ENCODE data around the gene CFAP161. TPM values are rescaled to one million over a fixed set of nuclear protein-coding genes. Genes with fewer than 3 reads are reported as not detected.

The CFAP161 gene
- total RNA-seq, 1 donor from 2014 or later: 0.36 TPM

GRCh38 chr15:81184188-81184587, 50.1 kb downstream of the CFAP161 start:
- ATAC-seq: no peak

DNA sequence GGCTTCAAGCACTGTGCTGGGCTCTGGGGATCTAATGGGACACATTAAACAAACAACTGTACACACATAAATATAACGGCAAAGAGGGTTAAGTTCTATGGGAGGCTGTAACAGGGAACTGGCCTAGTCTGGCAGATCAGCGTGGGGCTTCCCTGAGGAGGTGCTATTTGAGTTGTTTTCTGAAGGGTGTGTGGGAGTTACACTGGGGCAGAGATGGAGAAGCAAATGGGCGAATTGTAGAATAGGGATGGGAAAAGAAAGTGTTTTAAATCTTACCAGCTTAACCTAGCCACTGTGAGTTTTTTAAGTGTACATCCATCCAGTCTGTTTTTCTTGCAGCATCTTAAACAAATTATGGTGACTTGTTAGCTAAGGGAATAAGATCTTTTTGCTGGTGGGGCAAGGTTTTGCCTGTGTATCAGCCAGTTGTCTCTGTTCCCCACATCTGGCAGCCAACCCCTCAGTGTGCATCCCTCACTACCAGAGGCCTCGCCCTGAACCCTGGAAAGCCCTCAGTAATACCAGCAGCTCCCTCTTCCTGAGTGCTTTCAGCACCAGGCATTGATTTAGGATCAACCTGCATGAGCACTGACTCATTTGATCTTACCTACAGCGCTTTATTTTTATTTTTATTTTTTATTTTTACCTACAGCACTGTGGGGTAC, 51.7 kb downstream of the CFAP161 start:
- no peak for ATAC-seq

DNA sequence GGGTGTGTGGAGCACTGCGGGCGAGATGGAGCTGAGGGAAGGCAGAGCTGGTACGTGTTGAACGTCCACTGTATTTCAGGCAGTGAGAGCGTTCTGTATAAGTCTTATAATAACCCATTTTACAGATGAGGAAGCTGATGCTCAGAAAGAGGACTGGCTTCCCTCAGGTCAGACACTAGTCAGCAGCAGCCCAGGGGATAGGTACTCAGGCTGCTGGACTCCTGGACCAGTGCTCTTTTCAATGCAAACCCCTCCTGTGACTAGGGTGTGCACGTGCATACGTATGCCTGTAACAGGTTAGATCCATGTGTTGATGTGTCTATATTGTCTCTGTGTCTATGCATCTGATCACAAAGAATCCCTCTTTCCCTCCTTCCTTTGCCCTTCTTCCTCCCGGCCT, 54.3 kb downstream of the CFAP161 start:
- ATAC-seq: no peak

GRCh38 chr15:81189583-81190283, 55.7 kb downstream of the CFAP161 start:
- no peak for ATAC-seq

DNA sequence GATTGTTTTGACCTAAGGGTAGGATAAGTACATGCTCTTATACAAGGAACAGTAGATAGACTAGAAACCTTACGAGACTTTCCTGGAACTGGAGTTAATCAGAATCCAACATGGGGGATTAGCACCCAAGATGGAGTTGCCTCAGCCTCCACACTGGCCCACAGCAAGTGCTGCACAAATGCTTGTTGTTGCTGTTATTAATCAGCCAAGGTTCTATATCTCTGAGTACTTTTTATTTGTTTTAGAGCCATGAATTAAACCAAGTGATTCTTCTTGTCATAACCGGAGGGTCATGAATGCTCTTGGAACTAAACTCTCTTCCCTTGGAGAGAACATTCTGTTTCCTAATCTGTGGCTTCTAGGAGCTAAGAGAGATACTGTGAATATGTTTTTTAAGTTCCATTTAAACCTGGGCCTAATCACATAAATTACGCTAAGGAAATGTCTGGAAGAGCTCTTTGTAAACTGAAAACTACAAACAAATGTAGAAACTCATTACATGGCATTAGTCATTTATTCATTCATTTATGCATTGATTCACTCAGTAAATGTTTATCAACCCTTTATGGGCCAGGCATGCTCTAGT, 56.9 kb downstream of the CFAP161 start:
- no peak for ATAC-seq

- no peak for ATAC-seq
Observed at GRCh38 chr15:81191701-81192100, 57.6 kb downstream of the CFAP161 start.

- ATAC-seq: no peak
Observed at GRCh38 chr15:81194723-81195122, 60.7 kb downstream of the CFAP161 start.

DNA sequence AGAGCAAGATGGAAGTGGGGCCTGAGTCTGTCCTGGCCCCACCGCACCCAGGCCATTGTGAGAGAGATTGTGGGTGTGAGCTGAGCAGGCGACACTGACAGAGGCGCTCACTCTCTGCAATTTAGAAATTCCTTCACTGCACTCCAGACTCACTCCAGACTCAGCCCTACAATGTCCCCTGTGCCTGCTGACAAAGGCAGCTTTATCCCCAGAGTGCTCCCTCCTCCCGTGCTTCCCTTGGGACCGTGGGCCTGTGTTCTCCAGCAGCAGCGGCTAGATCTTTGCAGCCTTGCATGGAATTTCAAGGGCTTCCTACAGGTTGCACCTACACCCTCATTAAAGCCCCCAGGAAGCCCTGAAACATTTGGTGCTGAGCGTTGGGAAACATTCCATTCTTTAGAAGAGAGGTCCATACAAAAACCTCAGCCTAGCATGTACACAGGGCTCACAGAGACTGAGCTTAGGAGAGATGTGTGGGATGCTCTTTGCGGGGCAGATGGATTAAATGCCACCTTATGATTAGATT, 61.3 kb downstream of the CFAP161 start:
- no peak for ATAC-seq

DNA sequence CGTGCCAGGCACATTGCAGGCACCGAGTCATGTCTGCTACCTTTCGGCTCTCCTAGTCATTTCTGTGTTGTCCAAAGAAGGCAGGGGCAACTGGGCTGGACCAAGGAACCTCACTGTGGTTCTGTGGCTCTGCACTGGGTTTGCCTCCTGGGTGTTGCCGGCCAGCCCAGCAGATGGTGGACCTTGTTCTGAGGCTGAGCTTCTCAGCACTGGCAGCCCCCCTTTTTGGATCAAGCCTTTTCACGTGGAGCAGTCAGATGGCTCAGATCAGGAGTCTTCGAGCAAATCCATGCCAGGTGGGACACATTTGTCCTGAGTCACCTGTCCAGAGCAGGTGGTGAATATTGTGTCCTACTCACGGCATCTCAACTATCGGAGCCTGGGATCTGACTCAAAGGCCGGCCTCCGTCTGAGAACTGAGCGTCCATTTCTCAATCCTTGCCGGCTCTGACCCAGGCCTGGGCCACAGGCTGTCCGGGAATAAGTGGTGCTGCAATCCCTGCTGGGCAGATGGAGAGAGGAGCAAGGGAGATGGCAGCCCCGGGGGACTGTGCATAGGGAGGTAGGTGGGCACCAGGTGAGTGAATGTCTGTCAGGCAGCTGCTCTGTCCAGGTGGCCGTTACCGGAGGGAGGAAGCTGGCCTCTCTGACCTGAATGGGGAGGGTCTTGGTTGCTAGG, 62.6 kb downstream of the CFAP161 start, which contains the start of gene IL16:
Gene IL16 (plus strand): TSS at position 304 of the 679 bp plus-strand sequence. CDS start 28,521 bp downstream, outside the sequence.
- no peak for ATAC-seq

- no peak for ATAC-seq
Observed at GRCh38 chr15:81197255-81197630, 63.2 kb downstream of the CFAP161 start.

- ATAC-seq: no peak
Observed at GRCh38 chr15:81197688-81198281, 63.7 kb downstream of the CFAP161 start.

Other genes with a start within 250 kb of the CFAP161 start
- gene MESD, start 144.5 kb upstream of the CFAP161 start, total RNA-seq: 15.7 TPM
- gene TLNRD1, start 133.3 kb upstream of the CFAP161 start, total RNA-seq: 17.7 TPM
- gene IL16, start 62.6 kb downstream of the CFAP161 start, total RNA-seq: 2.7 TPM
- gene STARD5, start 189.9 kb downstream of the CFAP161 start, total RNA-seq: 17.1 TPM
- gene TMC3, start 239.9 kb downstream of the CFAP161 start, total RNA-seq: not detected